ENCODE measurements around the gene SLC39A11. TPM values are rescaled to one million over a fixed set of nuclear protein-coding genes. Genes with fewer than 3 reads are reported as not detected.
A peak's percentile ranks its signal among the peaks of the same experiment; 100 is the strongest.
"Not testable (repeated sequence)": the region's sequence is repeated elsewhere in the genome, so short reads cannot be mapped to it uniquely, and the experiment has no call there.

The SLC39A11 gene
- total RNA-seq, 1 experiment from 2014 or later: 7.9 TPM

DNA sequence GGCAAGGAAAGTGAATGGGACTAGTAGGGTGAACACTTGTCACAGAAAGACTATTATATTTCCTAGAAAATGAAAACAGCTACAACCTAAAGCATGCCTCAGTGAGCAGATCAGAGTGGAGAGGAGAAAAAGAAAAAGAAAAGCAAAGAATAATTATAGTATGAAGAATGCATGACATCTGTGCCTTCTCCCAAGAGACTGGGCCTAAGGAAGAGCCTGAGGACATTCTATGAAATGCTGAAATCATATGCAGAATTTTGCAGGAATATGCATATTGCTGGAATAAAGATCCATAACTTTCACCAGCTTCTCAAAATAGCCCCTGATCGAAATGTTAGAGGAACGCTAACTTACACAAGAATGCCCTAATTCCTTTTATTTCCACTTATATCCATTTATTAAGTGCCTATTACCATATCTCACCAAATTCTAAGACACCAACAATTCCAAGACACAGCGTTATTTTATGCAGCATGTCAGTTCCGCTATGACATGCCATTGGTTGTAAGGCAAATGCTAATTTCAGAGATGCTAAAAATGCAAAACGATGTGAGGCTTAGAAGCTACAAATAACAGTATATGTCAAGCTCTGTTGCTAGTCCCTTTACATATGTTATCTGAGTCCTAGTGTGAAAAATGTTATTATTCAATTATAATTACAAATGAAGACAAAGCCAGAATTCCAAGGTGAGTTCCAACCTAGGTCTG, 171.0 kb downstream of the SLC39A11 start:
- DNase-seq (ENCODE audit: low read depth): no peak

DNA sequence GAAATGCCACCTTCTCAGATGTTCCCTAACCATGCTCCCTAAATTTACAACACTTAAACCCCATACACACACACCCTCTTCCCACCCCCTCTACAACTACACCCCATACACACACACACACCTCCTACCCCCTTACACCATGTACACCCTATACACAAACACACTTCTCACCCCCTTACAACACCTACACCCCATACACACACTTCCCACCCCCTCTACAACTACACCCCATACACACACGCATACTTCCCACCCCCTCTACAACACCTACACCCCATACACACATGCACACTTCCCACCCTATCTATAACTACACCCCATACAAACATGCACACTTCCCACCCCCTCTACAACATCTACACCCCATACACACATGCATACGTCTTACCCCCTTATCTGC, 172.0 kb downstream of the SLC39A11 start:
- DNase-seq (ENCODE audit: low read depth): no peak

DNA sequence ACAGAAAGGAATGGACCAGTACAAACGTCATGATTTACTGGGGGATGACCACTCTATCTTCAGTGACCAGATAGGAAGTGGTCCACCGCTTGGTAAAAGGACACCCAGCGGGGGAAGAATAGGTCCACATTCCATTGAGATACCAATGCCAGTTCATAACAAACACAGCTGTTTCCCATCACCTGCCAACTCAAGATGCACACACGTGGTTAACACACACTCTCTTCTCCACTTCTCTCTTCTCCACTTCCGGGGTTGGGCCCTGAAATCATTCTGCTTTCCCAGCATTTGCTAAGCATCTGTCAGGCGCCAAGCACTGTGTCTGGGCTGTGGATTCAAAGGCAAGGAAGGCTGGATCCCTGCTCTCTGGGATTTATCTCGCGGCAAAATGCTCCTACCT, 175.5 kb downstream of the SLC39A11 start:
- peak; percentile 3 for DNase-seq (ENCODE audit: low read depth)

DNA sequence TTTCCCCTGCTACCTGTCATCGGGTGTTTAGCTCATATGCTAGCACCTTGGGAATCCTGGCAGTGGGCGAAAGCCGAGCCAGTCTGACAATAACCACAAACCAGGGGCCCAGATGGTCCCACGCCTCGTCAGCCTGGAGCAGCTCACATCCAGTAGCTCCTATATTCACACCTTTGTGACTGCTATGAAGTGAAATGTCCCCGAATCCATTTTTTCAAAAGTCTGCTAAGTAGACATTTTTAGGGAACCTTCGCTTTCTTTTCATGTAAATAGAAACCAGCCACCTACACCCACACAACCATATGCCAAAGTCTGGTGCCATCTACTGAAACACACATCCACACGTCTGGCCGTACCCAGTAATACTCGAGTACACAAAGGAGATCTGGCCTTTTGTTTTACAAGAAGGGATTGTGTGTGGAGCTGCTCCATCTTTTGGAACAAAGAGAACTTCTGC, 176.8 kb downstream of the SLC39A11 start:
- no peak for DNase-seq (ENCODE audit: low read depth)

DNA sequence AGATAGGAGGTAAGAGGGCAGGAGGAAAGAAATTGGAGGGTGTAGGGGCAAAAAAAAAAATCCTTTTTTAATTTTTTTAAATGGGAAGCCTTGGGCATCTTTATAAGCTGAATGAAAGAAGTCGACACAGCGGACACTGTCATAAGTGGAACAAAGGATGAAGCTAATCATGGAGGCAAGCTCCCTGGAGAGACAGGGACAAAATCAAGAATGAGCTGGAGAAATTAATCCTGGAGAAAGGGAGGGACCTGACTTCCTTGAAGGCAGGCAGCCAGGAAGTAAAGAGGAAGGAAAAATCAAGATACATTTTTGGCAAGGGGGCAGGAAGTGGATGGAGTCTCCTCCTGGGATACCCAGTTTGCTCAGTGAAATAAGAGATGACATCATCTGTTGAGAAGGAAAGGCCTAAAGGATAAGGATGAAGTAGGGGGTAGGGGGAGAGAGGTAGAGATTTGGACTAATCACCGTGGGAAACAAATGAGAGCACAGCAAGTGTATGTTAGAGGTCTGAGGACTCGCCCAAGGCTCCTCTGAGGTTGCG, 179.3 kb downstream of the SLC39A11 start:
- no peak for DNase-seq (ENCODE audit: low read depth)

DNA sequence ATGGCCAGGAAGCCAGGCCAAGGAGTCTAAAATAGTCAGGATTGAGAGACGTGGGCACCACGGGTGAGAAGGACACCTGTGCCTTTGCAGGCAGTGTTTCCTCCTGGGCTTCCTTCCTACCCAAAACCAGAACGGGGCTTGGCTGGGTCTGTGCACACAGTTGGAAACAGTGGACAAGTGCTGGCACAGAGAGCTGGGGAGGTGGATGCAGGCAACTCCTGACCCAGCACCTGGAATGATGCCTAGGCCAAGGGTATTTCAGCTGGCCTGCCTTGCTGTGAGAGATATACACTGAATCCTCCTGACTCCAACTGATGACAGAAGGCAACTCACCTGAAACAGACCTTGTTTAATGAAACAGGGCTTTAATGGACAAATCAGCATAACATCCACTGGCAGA, 186.2 kb downstream of the SLC39A11 start:
- DNase-seq (ENCODE audit: low read depth): no peak

DNA sequence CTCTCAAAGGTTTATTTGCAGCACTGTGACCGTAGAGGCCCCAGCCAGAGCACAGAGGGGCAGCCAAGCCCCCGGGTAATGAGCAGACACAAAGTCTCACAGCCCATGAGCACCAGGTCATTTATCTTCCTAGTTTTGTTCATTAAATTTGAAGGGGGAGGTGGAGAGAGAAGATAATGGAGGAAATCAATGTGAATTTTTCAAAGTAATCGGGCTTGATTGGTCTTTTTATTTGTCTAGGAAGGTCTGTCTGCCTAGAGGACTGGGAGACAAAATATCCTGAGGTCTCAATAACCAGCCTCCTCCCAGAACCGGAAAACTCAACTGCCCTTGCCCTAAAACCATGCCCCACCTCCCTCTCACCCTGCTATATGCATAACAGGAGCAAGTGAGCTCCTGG, 189.0 kb downstream of the SLC39A11 start:
- no peak for DNase-seq (ENCODE audit: low read depth)

DNA sequence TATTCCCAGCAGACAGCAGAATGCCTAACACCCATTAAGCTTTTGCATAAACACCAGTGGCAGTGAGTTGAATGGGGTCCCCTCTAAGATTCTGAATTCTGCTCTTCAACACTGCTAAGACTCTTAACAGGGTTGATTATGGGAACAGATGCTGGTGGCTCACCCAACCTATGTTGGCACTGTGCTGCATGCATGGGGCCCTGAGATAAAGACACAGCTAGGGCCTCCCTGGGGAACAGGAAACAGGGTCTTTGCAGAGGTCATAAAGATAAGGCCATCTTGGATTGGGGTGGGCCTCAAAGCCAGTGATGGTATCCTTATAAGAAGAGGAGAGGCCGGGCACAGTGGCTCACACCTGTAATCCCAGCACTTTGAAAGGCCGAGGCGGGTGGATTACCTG, 190.8 kb downstream of the SLC39A11 start:
- DNase-seq (ENCODE audit: low read depth): no peak

DNA sequence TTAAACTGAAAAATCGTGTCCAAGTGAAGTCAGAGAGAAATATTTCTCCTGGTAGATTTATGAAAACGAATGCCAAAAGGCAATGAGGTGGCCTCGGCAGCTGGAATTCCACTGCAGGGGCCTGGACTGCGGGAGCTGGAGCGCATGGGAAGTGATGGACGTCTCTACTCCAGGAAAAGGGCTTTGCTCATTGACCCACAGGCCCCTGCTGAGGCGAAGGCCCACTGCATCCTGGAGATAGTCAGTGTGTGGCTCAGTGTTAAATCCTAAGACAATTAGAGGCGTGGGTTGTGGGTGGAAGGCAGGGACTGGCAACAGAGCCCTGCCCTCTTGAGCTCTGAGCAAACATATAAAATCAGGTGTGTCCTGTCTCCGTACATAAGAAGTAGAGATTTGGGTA, 191.4 kb downstream of the SLC39A11 start:
- no peak for DNase-seq (ENCODE audit: low read depth)

DNA sequence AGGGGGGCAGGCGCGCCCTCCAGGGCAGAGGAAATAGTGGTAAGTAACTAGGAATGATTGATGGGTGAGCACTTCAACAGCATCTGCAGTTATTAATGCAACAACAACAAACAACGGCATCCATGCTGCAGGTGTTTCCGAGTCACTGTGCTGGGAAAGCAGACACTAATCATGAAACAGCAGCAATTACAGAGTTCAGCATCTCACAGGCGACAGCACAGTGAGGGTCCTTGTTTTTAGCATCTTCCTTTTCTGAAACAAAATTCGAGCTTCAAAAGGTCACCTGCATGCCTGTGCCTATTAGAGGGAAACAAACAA, 191.9 kb downstream of the SLC39A11 start:
- DNase-seq (ENCODE audit: low read depth): no peak

DNA sequence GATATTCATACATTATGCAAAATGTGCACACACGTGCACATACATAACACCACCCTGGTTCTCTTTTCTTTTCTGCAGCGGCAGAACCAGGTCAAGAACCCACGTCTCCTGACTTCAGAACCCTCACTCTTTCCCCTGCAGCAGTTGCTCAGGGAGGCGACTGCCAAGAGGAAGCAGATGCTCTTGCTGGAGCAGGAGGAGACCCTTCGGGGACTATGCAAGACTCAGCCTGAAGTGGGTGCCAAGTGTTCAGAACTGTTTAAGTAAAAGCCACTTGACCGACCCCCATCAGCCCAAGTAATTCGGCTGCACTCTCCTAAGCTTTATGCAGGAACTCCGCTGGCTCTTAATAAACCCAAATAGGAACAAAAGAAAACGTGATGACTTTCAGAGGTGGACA, 193.8 kb downstream of the SLC39A11 start:
- DNase-seq (ENCODE audit: low read depth): no peak

DNA sequence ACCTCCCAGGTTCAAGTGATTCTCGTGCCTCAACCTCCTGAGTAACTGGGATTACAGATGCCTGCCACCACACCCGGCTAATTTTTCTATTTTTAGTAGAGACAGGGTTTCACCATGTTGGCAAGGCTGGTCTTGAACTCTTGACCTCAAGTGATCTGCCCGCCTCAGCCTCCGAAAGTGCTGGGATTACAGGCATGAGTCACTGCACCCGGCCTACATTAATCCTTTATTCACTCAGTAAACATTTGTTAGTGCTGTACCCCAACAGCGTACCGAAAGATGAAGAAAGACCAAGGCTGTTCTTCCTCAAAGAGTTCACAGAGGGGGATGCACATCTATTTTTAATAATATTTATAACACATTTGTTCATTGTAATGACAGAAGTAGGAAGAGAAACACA, 196.2 kb downstream of the SLC39A11 start:
- not testable (repeated sequence) for DNase-seq (ENCODE audit: low read depth)

DNA sequence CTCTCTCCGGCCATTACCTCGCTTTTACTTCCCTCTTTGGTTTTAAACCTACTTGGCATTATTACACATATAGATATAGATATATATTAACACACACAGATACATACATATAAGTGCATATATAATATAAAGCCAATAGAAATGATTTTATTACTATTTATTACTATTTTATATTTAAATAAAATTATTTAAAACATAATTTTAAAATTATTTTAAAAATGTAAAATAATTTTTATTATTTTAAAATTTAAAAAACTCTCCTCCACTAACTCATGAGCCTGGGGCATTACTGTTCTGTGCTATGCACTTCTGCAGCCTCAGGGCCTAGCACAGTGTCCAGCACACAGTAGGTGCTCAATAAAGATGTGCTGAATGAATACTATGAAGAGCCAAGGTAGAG, 200.9 kb downstream of the SLC39A11 start:
- DNase-seq (ENCODE audit: low read depth): no peak

DNA sequence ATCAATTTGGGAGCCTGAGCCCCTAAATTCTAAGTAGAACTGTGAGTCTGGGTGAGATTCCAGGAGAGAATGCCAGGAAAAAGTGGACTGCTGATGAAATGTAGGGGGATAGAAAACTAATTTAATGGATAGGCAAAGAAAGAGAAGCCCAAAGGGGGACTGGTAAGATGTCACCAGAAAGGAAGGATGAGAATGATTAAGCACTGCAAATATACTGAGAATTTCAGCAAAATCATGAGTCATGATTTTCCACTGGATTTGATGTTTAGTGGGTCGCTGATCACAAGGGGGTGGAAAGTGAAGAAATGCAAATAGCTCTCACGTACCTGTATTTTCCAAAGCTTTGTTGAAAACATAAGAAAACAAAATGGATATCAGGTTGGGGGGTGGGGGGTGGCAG, 201.8 kb downstream of the SLC39A11 start:
- peak; percentile 26 for DNase-seq (ENCODE audit: low read depth)

DNA sequence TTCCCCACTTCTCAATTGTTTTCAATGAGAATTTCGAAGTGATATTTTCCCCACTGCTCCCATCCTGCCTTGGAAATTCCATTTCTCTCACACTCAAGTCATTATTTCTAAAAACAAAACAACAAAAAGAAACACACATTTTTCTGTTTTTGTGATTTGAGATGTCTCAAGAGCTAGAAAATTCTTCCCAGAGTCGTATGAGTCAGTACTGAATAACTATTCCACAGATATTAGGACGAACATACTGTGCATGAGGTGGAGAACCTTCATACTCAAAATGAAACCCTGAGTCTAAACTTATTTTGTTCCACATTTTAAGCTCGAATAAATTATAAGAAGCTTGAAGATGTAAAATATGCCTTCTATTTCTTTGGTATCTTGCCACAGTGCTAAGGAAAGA, 204.6 kb downstream of the SLC39A11 start:
- DNase-seq (ENCODE audit: low read depth): no peak

DNA sequence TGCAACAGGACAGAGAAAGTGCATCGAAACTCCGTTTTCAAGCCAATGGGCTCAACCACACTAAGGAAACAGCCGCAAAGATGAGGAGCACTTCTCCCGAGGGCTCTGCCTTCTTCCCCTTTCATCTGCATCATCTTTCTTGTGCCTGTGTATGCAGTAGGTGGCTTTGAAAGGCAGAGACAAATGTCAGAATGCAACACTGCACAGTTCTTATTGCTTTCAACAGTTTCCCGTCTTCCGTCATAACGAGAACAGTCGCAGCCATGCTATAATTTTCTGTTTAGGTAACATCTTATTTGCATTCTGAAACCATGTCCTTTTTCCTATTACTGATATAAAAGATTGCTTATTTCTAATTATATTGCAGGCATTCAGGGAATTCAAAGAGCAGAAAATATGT, 205.2 kb downstream of the SLC39A11 start:
- DNase-seq (ENCODE audit: low read depth): no peak

DNA sequence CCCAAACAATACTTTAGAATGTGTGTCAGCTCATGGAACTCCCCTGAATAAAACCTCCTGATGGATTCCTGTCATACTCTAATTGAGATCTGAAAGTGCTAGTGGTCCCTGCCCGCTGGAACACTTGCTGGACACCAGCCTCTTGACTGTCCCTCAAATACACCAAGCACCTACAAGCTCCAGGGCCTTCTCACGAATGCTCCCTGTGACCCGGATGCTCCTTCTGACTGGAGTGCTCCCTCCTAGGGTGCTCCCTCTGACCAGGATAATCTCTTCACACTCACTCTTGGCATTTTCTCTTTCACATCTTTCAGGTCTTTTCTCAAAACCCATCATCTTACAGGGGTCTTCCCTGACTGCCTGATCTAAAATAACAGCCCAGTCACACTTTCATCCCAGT, 205.9 kb downstream of the SLC39A11 start:
- DNase-seq (ENCODE audit: low read depth): no peak

DNA sequence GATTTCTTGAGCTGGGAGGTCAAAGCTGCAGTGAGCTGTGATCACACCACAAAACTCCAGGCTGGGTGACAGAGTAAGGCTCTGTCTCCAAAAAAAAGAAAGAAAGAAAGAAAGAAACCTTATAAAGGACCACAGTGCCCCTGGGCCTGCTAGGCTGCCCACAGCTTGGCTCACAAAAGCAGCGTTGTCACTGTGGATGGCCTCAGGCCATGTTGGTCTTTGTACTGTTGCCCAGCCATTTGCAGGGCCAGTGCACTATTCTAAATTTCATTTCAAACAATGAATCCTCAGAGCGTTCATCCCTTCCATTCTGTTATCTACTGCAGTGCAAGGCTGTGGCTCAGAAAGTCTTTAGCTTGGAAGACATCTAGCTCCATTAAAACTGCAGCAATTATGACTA, 208.4 kb downstream of the SLC39A11 start:
- DNase-seq (ENCODE audit: low read depth): peak; percentile 49

DNA sequence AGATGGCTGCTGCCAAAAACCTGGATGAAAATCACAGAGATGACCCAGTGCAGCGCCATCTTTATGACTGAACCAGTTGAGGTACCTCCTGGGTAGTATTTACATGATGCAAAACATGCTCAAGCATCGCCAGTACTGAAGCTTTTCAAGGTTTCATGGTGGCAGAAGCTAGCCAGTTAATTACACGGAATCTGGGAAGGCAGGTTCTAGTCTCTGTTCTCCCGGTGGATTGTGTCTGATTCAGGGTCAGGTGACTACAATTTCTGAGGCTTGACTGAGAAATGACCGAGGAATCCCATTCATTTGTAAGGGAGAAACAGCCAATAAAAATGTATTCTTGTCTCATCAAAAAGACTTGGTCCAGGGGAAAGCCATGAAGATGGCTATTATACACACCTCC, 209.1 kb downstream of the SLC39A11 start:
- no peak for DNase-seq (ENCODE audit: low read depth)

DNA sequence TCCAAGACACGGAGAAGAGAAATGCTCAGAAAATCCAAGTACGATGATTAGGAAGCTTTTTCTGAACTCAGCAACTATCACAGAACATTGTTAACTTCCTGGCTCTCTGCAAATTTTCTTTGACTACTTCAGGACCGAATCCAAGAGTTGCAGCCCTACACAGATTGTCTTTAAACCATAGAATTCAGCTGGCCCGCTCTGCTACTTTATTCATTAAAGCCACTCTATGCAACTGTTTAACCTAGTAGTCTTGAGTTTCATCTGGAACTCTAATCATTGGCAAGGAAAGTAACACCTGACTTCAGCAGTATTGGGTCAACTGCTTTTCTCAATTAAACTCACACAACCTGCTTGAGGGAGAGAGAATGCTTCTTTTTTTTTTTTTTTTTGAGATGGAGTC, 210.1 kb downstream of the SLC39A11 start:
- no peak for DNase-seq (ENCODE audit: low read depth)

DNA sequence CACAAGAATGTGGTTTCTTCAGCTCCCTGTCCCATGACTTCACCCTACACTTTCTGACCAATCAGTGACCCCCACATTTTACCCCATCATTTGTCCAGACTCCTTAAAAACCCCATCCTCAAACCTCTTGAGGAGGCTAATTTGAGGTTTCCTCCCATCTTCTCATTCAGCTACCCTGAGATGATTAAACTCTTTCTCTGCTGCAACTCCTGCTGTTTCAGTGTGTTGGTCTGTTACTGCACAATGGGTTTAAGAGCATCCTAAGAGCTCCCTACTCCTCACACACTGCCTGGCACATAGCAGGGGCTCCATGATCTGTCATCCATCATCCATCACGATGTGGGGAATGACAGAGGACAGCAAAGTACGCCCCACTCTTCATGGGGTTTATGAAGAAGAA, 212.6 kb downstream of the SLC39A11 start:
- DNase-seq (ENCODE audit: low read depth): no peak

DNA sequence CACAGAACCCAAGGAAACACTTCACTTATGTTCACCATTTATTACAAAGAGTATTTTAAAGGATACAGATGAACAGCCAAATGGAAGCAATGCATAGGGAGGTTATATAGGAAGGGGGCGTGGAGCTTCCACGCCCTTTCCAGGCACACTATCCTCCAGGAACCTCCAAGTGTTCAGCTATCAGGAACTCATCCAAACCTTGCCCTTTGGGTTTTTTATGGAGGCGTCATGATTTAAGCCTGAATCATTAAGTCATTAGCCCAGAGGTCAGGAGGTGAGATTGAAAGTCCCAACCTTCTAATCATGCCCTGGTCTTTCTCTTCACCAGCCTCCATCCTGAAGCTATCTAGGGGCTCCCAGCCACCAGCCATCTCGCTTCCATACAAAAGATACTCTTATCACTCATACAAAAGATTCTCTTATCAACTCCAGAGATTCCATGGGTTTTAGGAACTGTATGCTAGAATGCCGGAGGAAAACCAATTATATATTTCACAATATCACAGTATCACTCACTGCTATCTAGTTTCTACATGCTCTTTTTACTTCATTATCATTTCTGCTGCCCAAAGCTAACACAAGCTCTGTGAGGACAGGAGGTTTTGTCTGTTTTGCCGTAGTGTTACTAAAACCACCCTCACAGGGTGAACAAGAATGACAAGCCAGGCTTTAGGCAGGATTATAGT, 213.4 kb downstream of the SLC39A11 start:
- DNase-seq (ENCODE audit: low read depth): no peak

DNA sequence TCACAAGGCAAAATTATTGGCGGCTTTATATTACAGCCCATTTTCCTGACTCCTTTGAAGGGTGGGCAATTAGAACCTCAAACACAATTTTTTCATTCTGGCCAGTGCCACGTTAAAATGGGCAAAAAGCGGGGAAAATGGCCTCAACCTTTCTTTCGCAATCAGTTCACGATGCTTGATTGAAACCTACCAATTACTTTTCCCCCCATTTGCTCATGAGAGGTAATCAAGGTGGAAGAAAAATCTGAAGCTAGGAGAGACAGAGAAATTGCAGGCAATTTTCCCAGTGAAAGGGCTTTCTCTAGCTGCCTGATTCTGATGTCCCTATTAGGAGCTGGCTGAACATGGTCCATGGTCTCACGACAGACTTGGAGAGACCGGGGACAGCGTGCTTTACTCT, 215.1 kb downstream of the SLC39A11 start:
- no peak for DNase-seq (ENCODE audit: low read depth)

DNA sequence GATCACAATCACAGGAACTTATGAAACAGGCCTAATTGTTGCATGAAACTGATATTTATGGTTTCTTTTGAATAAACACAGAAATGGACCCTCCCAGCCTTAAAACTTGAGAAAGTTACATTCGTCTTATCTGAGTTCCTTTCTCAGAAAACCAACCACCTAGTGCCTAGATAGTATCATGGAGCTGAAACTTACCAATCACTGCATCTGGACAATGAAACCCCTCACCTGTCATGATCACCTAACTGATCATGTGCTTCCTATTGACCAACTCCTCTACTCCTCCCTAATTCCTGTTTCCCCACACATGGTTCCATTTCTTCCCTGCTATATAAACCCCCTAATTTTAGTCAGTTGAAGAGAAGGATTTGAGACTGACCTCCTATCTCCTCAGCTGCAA, 216.1 kb downstream of the SLC39A11 start:
- DNase-seq (ENCODE audit: low read depth): no peak

Data from RPMI7951 (cell line).